A549 (cell line): ENCODE data around the gene RSRC1. TPM values are rescaled to one million over a fixed set of nuclear protein-coding genes. Genes with fewer than 3 reads are reported as not detected.
A peak's percentile ranks its signal among the peaks of the same experiment; 100 is the strongest.

Source experiments
- ATAC-seq, 2 experiments: fragments of 200-7000 bp in 1 of 2; fragments of >200 bp in 1 of 2; cut with Nextera tagmentation in 1 of 2; cut with Tn5 transposase in 1 of 2; 3 replicates each; pipeline versions ENCODE4 v1.8.0 to v1.9.1; 2018 to 2020; ENCODE audit warnings: mild to moderate bottlenecking in 1 of 2, moderate library complexity in 1 of 2
- CTCF ChIA-PET: fragments of 300-600 bp; sonication (Branson Sonifier 250); formaldehyde crosslinking; extraction: SDS; loops from one replicate; lab custom pipeline; 2021; ENCODE audit warnings: antibody characterized with exemption, inconsistent platforms; lab: Yijun Ruan, JAX
- POLR2A ChIA-PET: fragments of 350-600 bp; formaldehyde crosslinking; extraction: SDS; loops from one replicate; lab custom pipeline; 2021; ENCODE audit warnings: antibody characterized with exemption, inconsistent platforms; lab: Yijun Ruan, JAX
- DNase-seq, 2 experiments: peaks; one replicate each; pipeline versions ENCODE4 v3.0.0 to v3.0.0-alpha.2; 2011 to 2016; ENCODE audit warnings: low read depth in 1 of 2, low spot score in 1 of 2
- FAIRE-seq: peaks from 2 replicates; lab custom pipeline; 2011; peaks lifted over from hg19 to GRCh38; lab: Jason Lieb, UNC
- H3K27ac ChIP-seq, 2 experiments: fragments of >200 bp; sonication (Bioruptor Twin); formaldehyde crosslinking; 3 replicates each; pipeline ENCODE4 v1.5.1; 2016 to 2017
- H3K4me1 ChIP-seq: fragments of >200 bp; sonication (Bioruptor Twin); formaldehyde crosslinking; 3 replicates; pipeline ENCODE4 v1.6.1; 2016
- H3K4me2 ChIP-seq: fragments of >200 bp; sonication (Bioruptor Twin); formaldehyde crosslinking; 3 replicates; pipeline ENCODE4 v1.6.1; 2016
- H3K4me3 ChIP-seq: fragments of >200 bp; sonication (Bioruptor Twin); formaldehyde crosslinking; 3 replicates; pipeline ENCODE4 v1.5.1; 2016
- H3K9me3 ChIP-seq: fragments of >200 bp; sonication (Bioruptor Twin); formaldehyde crosslinking; 3 replicates; pipeline ENCODE4 v1.6.1; 2016
- CBX8 ChIP-seq: fragments of 200-600 bp; sonication (generic); IDR thresholded peaks from 2 replicates; pipeline ENCODE4 v1.6.1; 2016
- CTCF ChIP-seq: fragments of >200 bp; sonication (Bioruptor Twin); formaldehyde crosslinking; IDR thresholded peaks from 3 replicates; pipeline ENCODE4 v1.5.1; 2016
- EHF ChIP-seq: fragments of 250-450 bp; sonication (Bioruptor Pico); IDR thresholded peaks from 2 replicates; pipeline ENCODE4 v1.5.0; 2020; ENCODE audit warnings: mild to moderate bottlenecking
- EHMT2 ChIP-seq: fragments of 200-600 bp; sonication (generic); IDR thresholded peaks from 2 replicates; pipeline ENCODE4 v1.6.1; 2016; ENCODE audit warnings: antibody characterized with exemption, low read depth, mild to moderate bottlenecking, moderate library complexity
- FOSL2 ChIP-seq, 2 experiments: fragments of 450-650 bp in 1 of 2; fragments of >200 bp in 1 of 2; sonication (Bioruptor Twin) in 1 of 2; formaldehyde crosslinking; IDR thresholded peaks; 2 replicates each; pipeline versions ENCODE4 v1.5.0 to v1.6.1; 2016 to 2020; ENCODE audit warnings: mild to moderate bottlenecking in 1 of 2, moderate library complexity in 1 of 2
- FOXS1 ChIP-seq: fragments of 250-450 bp; sonication (Bioruptor Pico); IDR thresholded peaks from 2 replicates; pipeline ENCODE4 v1.5.0; 2020; ENCODE audit warnings: mild to moderate bottlenecking, moderate library complexity
- GATA3 ChIP-seq: IDR thresholded peaks from 2 replicates; pipeline ENCODE4 v1.6.1; 2012; ENCODE audit warnings: borderline replicate concordance
- HDAC2 ChIP-seq: fragments of 200-600 bp; sonication (generic); IDR thresholded peaks from 2 replicates; pipeline ENCODE4 v1.6.1; 2016
- HES2 ChIP-seq: fragments of >200 bp; sonication (Bioruptor Twin); formaldehyde crosslinking; IDR thresholded peaks from 2 replicates; pipeline ENCODE4 v1.6.1; 2016
- HOXB5 ChIP-seq: fragments of 250-450 bp; sonication (Bioruptor Pico); IDR thresholded peaks from 2 replicates; pipeline ENCODE4 v1.5.0; 2020; ENCODE audit warnings: mild to moderate bottlenecking, moderate library complexity
- JUN ChIP-seq, 2 experiments: fragments of >200 bp; sonication (Bioruptor Twin); formaldehyde crosslinking; IDR thresholded peaks; 2 replicates in 1 of 2; 3 replicates in 1 of 2; pipeline ENCODE4 v1.6.1; 2016 to 2017
- KDM1A ChIP-seq: fragments of 200-600 bp; sonication (generic); IDR thresholded peaks from 2 replicates; pipeline ENCODE4 v1.6.1; 2016; ENCODE audit warnings: low read depth, mild to moderate bottlenecking
- KDM5A ChIP-seq: fragments of 200-600 bp; sonication (generic); IDR thresholded peaks from 2 replicates; pipeline ENCODE4 v1.6.1; 2016; ENCODE audit warnings: antibody characterized with exemption, mild to moderate bottlenecking
- MAFK ChIP-seq: fragments of 450-650 bp; IDR thresholded peaks from 2 replicates; pipeline ENCODE4 v1.6.1; 2014; ENCODE audit not compliant: partially characterized antibody
- MAZ ChIP-seq: fragments of 150-350 bp; IDR thresholded peaks from 2 replicates; pipeline ENCODE4 v1.6.1; 2014; ENCODE audit warnings: antibody characterized with exemption, low read depth, low read length, borderline replicate concordance
- MYC ChIP-seq: IDR thresholded peaks from 2 replicates; pipeline ENCODE4 v1.6.1; 2012; ENCODE audit warnings: mild to moderate bottlenecking, inconsistent platforms, low read length, improper control_type of control experiment, borderline replicate concordance
- NFE2L2 ChIP-seq: fragments of 150-350 bp; conservative IDR thresholded peaks from 2 replicates; pipeline ENCODE4 v1.6.1; 2014; ENCODE audit warnings: low read length
- NR3C1 ChIP-seq: fragments of >200 bp; sonication (Bioruptor Twin); formaldehyde crosslinking; IDR thresholded peaks from 3 replicates; pipeline ENCODE4 v1.6.1; 2017
- POLR2A ChIP-seq: IDR thresholded peaks from 2 replicates; pipeline ENCODE4 v1.6.1; 2012; ENCODE audit warnings: mild to moderate bottlenecking, low read length
- POLR2AphosphoS2 ChIP-seq: conservative IDR thresholded peaks from 2 replicates; pipeline ENCODE4 v1.6.1; 2012; ENCODE audit warnings: low read length, improper control_type of control experiment, inconsistent platforms
- RAD21 ChIP-seq, 2 experiments: fragments of >200 bp in 1 of 2; sonication (Bioruptor Twin) in 1 of 2; formaldehyde crosslinking in 1 of 2; IDR thresholded peaks in 1 of 2; conservative IDR thresholded peaks in 1 of 2; 2 replicates in 1 of 2; 3 replicates in 1 of 2; pipeline ENCODE4 v1.6.1; 2012 to 2018; ENCODE audit warnings: inconsistent platforms in 1 of 2
- RCOR1 ChIP-seq: fragments of 150-350 bp; IDR thresholded peaks from 2 replicates; pipeline ENCODE4 v1.6.1; 2014; ENCODE audit warnings: antibody characterized with exemption, low read length, low read depth
- RFX5 ChIP-seq: fragments of 450-650 bp; IDR thresholded peaks from 2 replicates; pipeline ENCODE4 v1.7.1; 2014; ENCODE audit warnings: antibody characterized with exemption, mild to moderate bottlenecking, moderate library complexity
- SMC3 ChIP-seq: fragments of >200 bp; sonication (Bioruptor Twin); formaldehyde crosslinking; IDR thresholded peaks from 3 replicates; pipeline ENCODE4 v1.6.1; 2018; ENCODE audit warnings: inconsistent platforms
- SREBF2 ChIP-seq: fragments of 450-650 bp; IDR thresholded peaks from 2 replicates; pipeline ENCODE4 v1.6.1; 2014; ENCODE audit warnings: mild to moderate bottlenecking, moderate library complexity
- TFCP2L1 ChIP-seq: fragments of 250-450 bp; sonication (Bioruptor Pico); IDR thresholded peaks from 2 replicates; pipeline ENCODE4 v1.5.0; 2021; ENCODE audit warnings: mild to moderate bottlenecking
- TP53 ChIP-seq: fragments of 250-450 bp; sonication (Bioruptor Pico); IDR thresholded peaks from 2 replicates; pipeline ENCODE4 v1.5.0; 2021; ENCODE audit warnings: mild to moderate bottlenecking, moderate library complexity
- ZC3H11A ChIP-seq: fragments of 450-650 bp; IDR thresholded peaks from 2 replicates; pipeline ENCODE4 v1.6.1; 2014; ENCODE audit warnings: antibody characterized with exemption, mild to moderate bottlenecking
- WGBS: methylation state at CpG from one replicate; pipeline ENCODE4 v1.1.6; 2017; ENCODE audit errors: missing lambda C conversion rate; 5-methylcytosine and 5-hydroxymethylcytosine counted together
- polyA plus RNA-seq, 4 experiments: library from polyadenylated mRNA; depleted of rRNA in 3 of 4; stranded (reverse); fragments of >200 nt; fragmentation: RNase III in 1 of 4; extraction: RNeasy Plus Mini Kit Qiagen cat#74134 plus additional on column Dnase treatment in 1 of 4; gene quantifications; 2 replicates in 3 of 4; 3 replicates in 1 of 4; pipeline ENCODE4 v1.2.3, GENCODE V29; 2011 to 2017
- TF ChIP-seq, protein P1 (sequence below): fragments of 450-650 bp; IDR thresholded peaks from 2 replicates; pipeline ENCODE4 v1.6.1; 2014; ENCODE audit warnings: antibody characterized with exemption
- TF ChIP-seq, protein P2 (sequence below): fragments of 150-350 bp; IDR thresholded peaks from 2 replicates; pipeline ENCODE4 v1.6.1; 2014; ENCODE audit warnings: low read depth, mild to moderate bottlenecking, low read length
- TF ChIP-seq, protein P3 (sequence below): IDR thresholded peaks from 2 replicates; pipeline ENCODE4 v1.6.1; 2012

RSRC1 gene
- polyA plus RNA-seq, 2 of the 4 experiments (the other 2 are of a cell fraction) = 17.5 to 52.2 TPM

- CTCF ChIA-PET = interaction anchor here (0.8 to 2.7 kb wide), 8 partner anchors 9 to 706 kb away, joined by 3 to 9 read pairs (median 4); partner anchors contain the start of genes RSRC1 and SHOX2
- no peak overlapping the region for H3K27ac ChIP-seq
- no peaks in the 10 kb centered on the region for H3K9me3 ChIP-seq
- ATAC-seq (peak in 1 of 2 experiments; percentile 33; a peak in 4 of 6 replicates), DNase-seq (no peak), FAIRE-seq (no peak)
- H3K4me2 ChIP-seq = no peak overlapping the region
- no peak overlapping the region for H3K4me3 ChIP-seq
- POLR2A ChIA-PET = no interaction called here
- TF ChIP-seq TP53 (no peak), MYC (no peak), EHMT2 (no peak), RCOR1 (no peak), CBX8 (no peak), EHF (CRISPR knock-in tag) (no peak), RFX5 (no peak), NFE2L2 (no peak), RAD21 (conservative IDR thresholded peaks at IDR 0.05 in 1 of 2, IDR thresholded peaks at IDR 0.05 in 1 of 2) (no peak), FOXS1 (CRISPR knock-in tag) (no peak)
- TF ChIP-seq, protein P1, sequence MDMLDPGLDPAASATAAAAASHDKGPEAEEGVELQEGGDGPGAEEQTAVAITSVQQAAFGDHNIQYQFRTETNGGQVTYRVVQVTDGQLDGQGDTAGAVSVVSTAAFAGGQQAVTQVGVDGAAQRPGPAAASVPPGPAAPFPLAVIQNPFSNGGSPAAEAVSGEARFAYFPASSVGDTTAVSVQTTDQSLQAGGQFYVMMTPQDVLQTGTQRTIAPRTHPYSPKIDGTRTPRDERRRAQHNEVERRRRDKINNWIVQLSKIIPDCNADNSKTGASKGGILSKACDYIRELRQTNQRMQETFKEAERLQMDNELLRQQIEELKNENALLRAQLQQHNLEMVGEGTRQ = no peak
- H3K4me1 ChIP-seq = no peaks in the 10 kb centered on the region
These were observed 202.8 kb downstream of the RSRC1 start for GRCh38 chr3:158312560-158313141.

DNA sequence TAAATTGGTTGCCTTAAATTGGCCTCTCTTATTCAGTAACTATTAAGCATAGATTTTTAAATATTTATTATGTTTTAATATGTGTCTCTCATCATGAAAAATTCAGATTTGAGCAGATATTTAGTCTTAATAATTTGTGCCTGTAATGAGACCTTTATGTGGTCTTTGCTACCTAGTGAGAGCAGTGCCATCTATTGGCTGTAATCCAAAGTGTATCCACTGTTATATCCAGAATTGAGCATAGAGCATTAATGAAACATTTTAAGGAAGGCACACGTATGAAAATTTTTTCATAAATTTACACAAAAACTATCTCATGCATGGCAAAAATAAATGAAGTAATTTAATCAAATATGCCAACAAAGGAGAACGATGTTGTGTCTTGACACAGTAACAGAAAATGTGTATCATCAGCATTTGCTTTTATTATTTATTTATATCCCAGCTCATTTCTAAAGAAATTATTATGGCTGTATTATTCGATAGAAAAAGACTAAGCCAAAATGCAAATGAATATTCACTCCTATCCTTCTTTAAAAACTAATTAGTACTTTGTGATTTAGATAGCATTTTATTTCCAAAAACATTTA lies 203.5 kb downstream of the RSRC1 start:
- TF ChIP-seq ZC3H11A = no peak
- no peak for TF ChIP-seq NR3C1
- no peak for TF ChIP-seq POLR2A
- no peak for TF ChIP-seq KDM5A
- TF ChIP-seq RAD21 (conservative IDR thresholded peaks at IDR 0.05 in 1 of 2, IDR thresholded peaks at IDR 0.05 in 1 of 2) = peak; percentile 77 to 78
- TF ChIP-seq TFCP2L1 (CRISPR knock-in tag) = no peak
- TF ChIP-seq GATA3 = no peak
- no peak for TF ChIP-seq FOSL2 (IDR thresholded peaks at IDR 0.05)
- TF ChIP-seq FOSL2 (CRISPR knock-in tag; IDR thresholded peaks at IDR 0.05) = no peak
- no peak for TF ChIP-seq MAZ
- TF ChIP-seq HOXB5 (CRISPR knock-in tag) = no peak
- TF ChIP-seq EHF (CRISPR knock-in tag) = no peak
- no peak for TF ChIP-seq KDM1A
- no peak for TF ChIP-seq HDAC2
- TF ChIP-seq SREBF2 = no peak
- no peak for TF ChIP-seq HES2
- TF ChIP-seq JUN (IDR thresholded peaks at IDR 0.05) = no peak
- TF ChIP-seq, protein P2, sequence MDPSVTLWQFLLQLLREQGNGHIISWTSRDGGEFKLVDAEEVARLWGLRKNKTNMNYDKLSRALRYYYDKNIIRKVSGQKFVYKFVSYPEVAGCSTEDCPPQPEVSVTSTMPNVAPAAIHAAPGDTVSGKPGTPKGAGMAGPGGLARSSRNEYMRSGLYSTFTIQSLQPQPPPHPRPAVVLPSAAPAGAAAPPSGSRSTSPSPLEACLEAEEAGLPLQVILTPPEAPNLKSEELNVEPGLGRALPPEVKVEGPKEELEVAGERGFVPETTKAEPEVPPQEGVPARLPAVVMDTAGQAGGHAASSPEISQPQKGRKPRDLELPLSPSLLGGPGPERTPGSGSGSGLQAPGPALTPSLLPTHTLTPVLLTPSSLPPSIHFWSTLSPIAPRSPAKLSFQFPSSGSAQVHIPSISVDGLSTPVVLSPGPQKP = no peak
- TF ChIP-seq MAFK = peak; percentile 31
- no peak for TF ChIP-seq POLR2AphosphoS2
- TF ChIP-seq, protein P3, sequence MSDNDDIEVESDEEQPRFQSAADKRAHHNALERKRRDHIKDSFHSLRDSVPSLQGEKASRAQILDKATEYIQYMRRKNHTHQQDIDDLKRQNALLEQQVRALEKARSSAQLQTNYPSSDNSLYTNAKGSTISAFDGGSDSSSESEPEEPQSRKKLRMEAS = no peak
- peak; percentile 77 for TF ChIP-seq CTCF
- peak; percentile 61 for TF ChIP-seq SMC3
- Histone ChIP-seq H3K4me2 (no peak overlapping the region), H3K4me1 (no peaks in the 10 kb centered on the region), H3K27ac (no peak overlapping the region), H3K9me3 (no peaks in the 10 kb centered on the region), H3K4me3 (no peak overlapping the region)
- POLR2A ChIA-PET = no interaction called here
- CTCF ChIA-PET = interaction anchor here (0.9 to 2.7 kb wide), 6 partner anchors 10 to 707 kb away, joined by 3 to 9 read pairs (median 4); partner anchors contain the start of gene RSRC1
- WGBS = 14% methylated on average over 3 of the region's 3 CpGs
- peak; percentile 8 to 60 for DNase-seq
- peak in 1 of 2 experiments; percentile 87; a peak in 4 of 6 replicates for ATAC-seq
- no peak for FAIRE-seq
